ENCODE measurements around the gene TRIM36.

Gene TRIM36

GRCh38 chr5:115169487-115170133 lies at the start of gene TRIM36:
TRIM36 (minus strand) TSS chr5:115169908; CDS start chr5:115169634, 274 bp downstream.
- peak; percentile 88 for DNase-seq

GRCh38 chr5:115214541-115214940 lies 44.8 kb upstream of the TRIM36 start:
- DNase-seq = no peak

GRCh38 chr5:115209279-115209678 lies 39.6 kb upstream of the TRIM36 start:
- peak; percentile 32 for DNase-seq

GRCh38 chr5:115202952-115203351 lies 33.2 kb upstream of the TRIM36 start:
- no peak for DNase-seq

- no peak for DNase-seq
Measured at GRCh38 chr5:115196161-115196560, 26.5 kb upstream of the TRIM36 start.

GRCh38 chr5:115194676-115195075 lies 25.0 kb upstream of the TRIM36 start:
- DNase-seq = no peak

GRCh38 chr5:115193295-115193694 lies 23.6 kb upstream of the TRIM36 start:
- no peak for DNase-seq

- DNase-seq = no peak
Measured at GRCh38 chr5:115192098-115192497, 22.4 kb upstream of the TRIM36 start.

- DNase-seq = no peak
Measured at GRCh38 chr5:115191474-115192031, 21.8 kb upstream of the TRIM36 start.

GRCh38 chr5:115190388-115190787 lies 20.7 kb upstream of the TRIM36 start:
- no peak for DNase-seq

GRCh38 chr5:115189866-115190265 lies 20.2 kb upstream of the TRIM36 start:
- no peak for DNase-seq

GRCh38 chr5:115186794-115187193 lies 17.1 kb upstream of the TRIM36 start:
- no peak for DNase-seq

- DNase-seq = no peak
Measured at GRCh38 chr5:115184770-115185169, 15.1 kb upstream of the TRIM36 start.

- no peak for DNase-seq
Measured at GRCh38 chr5:115181757-115182156, 12.0 kb upstream of the TRIM36 start.

- peak; percentile 24 for DNase-seq
Measured at GRCh38 chr5:115180165-115180709, 10.5 kb upstream of the TRIM36 start.

- DNase-seq = no peak
Measured at GRCh38 chr5:115179394-115180164, 9.9 kb upstream of the TRIM36 start.

GRCh38 chr5:115179030-115179393 lies 9.3 kb upstream of the TRIM36 start:
- no peak for DNase-seq

GRCh38 chr5:115170929-115171510 lies 1.3 kb upstream of the TRIM36 start:
- DNase-seq = no peak

- peak; percentile 14 for DNase-seq
Measured at GRCh38 chr5:115170134-115170928, 623 bp upstream of the TRIM36 start.

GRCh38 chr5:115168829-115169486 lies 750 bp downstream of the TRIM36 start:
- no peak for DNase-seq

GRCh38 chr5:115166744-115167393 lies 2.8 kb downstream of the TRIM36 start:
- no peak for DNase-seq

- DNase-seq = no peak
Measured at GRCh38 chr5:115165790-115166189, 3.9 kb downstream of the TRIM36 start.

Data from activated naive CD4-positive, alpha-beta T cell treated with anti-CD3 and anti-CD28 coated beads, Interleukin-2, amount 50 U/mL, for 16 hours (primary cell).